Measurements from ENCODE around the gene GPBP1L1. TPM values are rescaled to one million over a fixed set of nuclear protein-coding genes. Genes with fewer than 3 reads are reported as not detected.

The GPBP1L1 gene
- total and polyA plus RNA-seq, 2 of the 13 experiments (the other 11 are each of a cell fraction or from before 2014, with no cell fraction given), result 45.9 to 86.1 TPM

DNA sequence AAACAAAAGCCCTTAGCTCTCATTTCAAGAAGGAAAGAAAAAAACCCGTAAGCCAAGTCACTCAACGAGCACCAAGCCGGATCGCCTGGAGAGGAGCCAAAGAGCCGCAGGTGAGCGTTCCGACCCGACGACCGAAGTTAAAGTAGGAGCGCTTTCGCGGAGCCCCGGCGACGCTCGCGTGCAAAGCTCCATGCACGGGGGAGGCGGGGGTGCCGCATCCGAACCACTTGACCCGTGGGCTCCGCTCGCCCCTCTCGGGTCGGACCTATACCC lies 382 bp downstream of the GPBP1L1 start (continued):
- TF ChIP-seq ZNF782 (CRISPR knock-in tag; IDR thresholded peaks at IDR 0.05; ENCODE audit: borderline replicate concordance) (no peak), ZNF432 (CRISPR knock-in tag; IDR thresholded peaks at IDR 0.05; ENCODE audit: borderline replicate concordance) (no peak), SOX6 (IDR thresholded peaks at IDR 0.05) (no peak), SOX6 (CRISPR knock-in tag; IDR thresholded peaks at IDR 0.05) (no peak), MEIS1 (CRISPR knock-in tag; IDR thresholded peaks at IDR 0.05; ENCODE audit: borderline replicate concordance) (no peak), ZNF737 (CRISPR knock-in tag; IDR thresholded peaks at IDR 0.05; ENCODE audit: borderline replicate concordance) (no peak), ZNF431 (CRISPR knock-in tag; IDR thresholded peaks at IDR 0.05; ENCODE audit: borderline replicate concordance, low read depth) (no peak), ZIK1 (CRISPR knock-in tag; IDR thresholded peaks at IDR 0.05; ENCODE audit: borderline replicate concordance, low read depth) (no peak), HNRNPL (IDR thresholded peaks at IDR 0.05; ENCODE audit: low read depth, low read length) (no peak), HOXA5 (CRISPR knock-in tag; IDR thresholded peaks at IDR 0.05) (0 out of 2 replicates have a peak, but pooled peaks have one; percentile 42), ZFX (CRISPR knock-in tag; IDR thresholded peaks at IDR 0.05; ENCODE audit: low read depth) (no peak), PHF5A (CRISPR knock-in tag; IDR thresholded peaks at IDR 0.05; ENCODE audit: low read depth, unreplicated experiment) (peak; percentile 72)
- TF ChIP-seq, protein P1, sequence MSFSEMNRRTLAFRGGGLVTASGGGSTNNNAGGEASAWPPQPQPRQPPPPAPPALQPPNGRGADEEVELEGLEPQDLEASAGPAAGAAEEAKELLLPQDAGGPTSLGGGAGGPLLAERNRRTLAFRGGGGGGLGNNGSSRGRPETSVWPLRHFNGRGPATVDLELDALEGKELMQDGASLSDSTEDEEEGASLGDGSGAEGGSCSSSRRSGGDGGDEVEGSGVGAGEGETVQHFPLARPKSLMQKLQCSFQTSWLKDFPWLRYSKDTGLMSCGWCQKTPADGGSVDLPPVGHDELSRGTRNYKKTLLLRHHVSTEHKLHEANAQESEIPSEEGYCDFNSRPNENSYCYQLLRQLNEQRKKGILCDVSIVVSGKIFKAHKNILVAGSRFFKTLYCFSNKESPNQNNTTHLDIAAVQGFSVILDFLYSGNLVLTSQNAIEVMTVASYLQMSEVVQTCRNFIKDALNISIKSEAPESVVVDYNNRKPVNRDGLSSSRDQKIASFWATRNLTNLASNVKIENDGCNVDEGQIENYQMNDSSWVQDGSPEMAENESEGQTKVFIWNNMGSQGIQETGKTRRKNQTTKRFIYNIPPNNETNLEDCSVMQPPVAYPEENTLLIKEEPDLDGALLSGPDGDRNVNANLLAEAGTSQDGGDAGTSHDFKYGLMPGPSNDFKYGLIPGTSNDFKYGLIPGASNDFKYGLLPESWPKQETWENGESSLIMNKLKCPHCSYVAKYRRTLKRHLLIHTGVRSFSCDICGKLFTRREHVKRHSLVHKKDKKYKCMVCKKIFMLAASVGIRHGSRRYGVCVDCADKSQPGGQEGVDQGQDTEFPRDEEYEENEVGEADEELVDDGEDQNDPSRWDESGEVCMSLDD (CRISPR knock-in tag; IDR thresholded peaks at IDR 0.05; ENCODE audit: borderline replicate concordance), result no peak
- TF ChIP-seq, protein P2, sequence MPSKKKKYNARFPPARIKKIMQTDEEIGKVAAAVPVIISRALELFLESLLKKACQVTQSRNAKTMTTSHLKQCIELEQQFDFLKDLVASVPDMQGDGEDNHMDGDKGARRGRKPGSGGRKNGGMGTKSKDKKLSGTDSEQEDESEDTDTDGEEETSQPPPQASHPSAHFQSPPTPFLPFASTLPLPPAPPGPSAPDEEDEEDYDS (CRISPR knock-in tag; IDR thresholded peaks at IDR 0.05), result no peak
- TF ChIP-seq, protein P3, sequence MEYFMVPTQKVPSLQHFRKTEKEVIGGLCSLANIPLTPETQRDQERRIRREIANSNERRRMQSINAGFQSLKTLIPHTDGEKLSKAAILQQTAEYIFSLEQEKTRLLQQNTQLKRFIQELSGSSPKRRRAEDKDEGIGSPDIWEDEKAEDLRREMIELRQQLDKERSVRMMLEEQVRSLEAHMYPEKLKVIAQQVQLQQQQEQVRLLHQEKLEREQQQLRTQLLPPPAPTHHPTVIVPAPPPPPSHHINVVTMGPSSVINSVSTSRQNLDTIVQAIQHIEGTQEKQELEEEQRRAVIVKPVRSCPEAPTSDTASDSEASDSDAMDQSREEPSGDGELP (IDR thresholded peaks at IDR 0.05; ENCODE audit: borderline replicate concordance, low read depth), result 0 out of 2 replicates have a peak, but pooled peaks have one; percentile 13
- TF ChIP-seq, protein P4, sequence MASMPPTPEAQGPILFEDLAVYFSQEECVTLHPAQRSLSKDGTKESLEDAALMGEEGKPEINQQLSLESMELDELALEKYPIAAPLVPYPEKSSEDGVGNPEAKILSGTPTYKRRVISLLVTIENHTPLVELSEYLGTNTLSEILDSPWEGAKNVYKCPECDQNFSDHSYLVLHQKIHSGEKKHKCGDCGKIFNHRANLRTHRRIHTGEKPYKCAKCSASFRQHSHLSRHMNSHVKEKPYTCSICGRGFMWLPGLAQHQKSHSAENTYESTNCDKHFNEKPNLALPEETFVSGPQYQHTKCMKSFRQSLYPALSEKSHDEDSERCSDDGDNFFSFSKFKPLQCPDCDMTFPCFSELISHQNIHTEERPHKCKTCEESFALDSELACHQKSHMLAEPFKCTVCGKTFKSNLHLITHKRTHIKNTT (CRISPR knock-in tag; IDR thresholded peaks at IDR 0.05), result no peak
- TF ChIP-seq, protein P5, sequence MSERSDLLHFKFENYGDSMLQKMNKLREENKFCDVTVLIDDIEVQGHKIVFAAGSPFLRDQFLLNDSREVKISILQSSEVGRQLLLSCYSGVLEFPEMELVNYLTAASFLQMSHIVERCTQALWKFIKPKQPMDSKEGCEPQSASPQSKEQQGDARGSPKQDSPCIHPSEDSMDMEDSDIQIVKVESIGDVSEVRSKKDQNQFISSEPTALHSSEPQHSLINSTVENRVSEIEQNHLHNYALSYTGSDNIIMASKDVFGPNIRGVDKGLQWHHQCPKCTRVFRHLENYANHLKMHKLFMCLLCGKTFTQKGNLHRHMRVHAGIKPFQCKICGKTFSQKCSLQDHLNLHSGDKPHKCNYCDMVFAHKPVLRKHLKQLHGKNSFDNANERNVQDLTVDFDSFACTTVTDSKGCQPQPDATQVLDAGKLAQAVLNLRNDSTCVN (CRISPR knock-in tag; IDR thresholded peaks at IDR 0.05; ENCODE audit: borderline replicate concordance), result 0 out of 2 replicates have a peak, but pooled peaks have one; percentile 1
- TF ChIP-seq, protein P6, sequence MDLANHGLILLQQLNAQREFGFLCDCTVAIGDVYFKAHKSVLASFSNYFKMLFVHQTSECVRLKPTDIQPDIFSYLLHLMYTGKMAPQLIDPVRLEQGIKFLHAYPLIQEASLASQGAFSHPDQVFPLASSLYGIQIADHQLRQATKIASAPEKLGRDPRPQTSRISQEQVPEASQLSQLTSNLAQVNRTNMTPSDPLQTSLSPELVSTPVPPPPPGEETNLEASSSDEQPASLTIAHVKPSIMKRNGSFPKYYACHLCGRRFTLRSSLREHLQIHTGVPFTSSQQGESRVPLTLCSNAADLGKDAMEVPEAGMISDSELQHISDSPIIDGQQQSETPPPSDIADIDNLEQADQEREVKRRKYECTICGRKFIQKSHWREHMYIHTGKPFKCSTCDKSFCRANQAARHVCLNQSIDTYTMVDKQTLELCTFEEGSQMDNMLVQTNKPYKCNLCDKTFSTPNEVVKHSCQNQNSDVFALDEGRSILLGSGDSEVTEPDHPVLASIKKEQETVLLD (CRISPR knock-in tag; IDR thresholded peaks at IDR 0.05; ENCODE audit: low read depth), result no peak
